Measurements from ENCODE around the gene OR8S1.
"Not testable (repeated sequence)": the region's sequence is repeated elsewhere in the genome, so short reads cannot be mapped to it uniquely, and the experiment has no call there.

OR8S1 gene

DNA sequence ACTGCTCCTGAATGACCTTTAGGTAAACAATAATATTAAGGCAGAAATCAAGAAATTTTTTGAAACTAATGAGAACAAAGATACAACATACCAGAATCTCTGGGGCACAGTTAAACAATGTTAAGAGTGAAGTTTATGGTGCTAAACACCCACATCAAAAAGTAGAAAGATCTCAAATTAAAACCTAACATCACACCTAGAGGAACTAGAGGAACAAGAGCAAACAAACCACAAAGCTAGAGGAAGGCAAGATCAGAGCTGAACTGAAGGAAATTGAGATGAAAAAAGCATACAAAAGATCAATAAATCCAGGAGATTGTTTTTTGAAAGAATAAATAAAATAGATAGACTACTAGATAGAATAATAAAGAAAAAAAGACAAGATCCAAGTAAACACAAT is 7.2 kb downstream of the OR8S1 start:
- Mint-ChIP-seq H3K4me1 (ENCODE audit: low read depth) (peaks cover 23% of the 10 kb centered on the region), H3K27me3 (no peaks in the 10 kb centered on the region), H3K9me3 (no peaks in the 10 kb centered on the region), H3K27ac (no peak overlapping the region), H3K36me3 (ENCODE audit: low read depth) (no peaks in the 10 kb centered on the region), H3K4me3 (no peak overlapping the region)
- no peak for DNase-seq

DNA sequence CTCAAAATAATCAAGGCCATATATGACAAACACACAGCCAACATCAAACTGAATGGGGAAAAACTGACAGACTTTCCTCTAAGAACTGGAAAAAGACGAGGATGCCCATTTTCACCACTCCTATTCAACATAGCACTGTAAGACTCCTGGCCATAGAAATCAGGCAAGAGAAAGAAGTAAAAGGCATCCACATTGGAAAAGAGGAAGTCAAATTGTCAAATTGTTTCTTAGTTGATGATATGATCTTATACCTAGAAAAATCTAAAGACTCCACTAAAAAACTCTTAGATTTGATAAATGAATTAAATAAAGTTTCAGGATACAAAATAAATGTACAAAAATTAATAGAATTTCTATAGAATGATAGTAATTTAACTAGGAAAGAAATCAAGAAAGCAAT is 11.2 kb downstream of the OR8S1 start:
- Mint-ChIP-seq H3K27ac (no peak overlapping the region), H3K27me3 (no peaks in the 10 kb centered on the region), H3K4me1 (ENCODE audit: low read depth) (peaks cover 42% of the 10 kb centered on the region), H3K9me3 (no peaks in the 10 kb centered on the region), H3K36me3 (ENCODE audit: low read depth) (no peaks in the 10 kb centered on the region), H3K4me3 (no peak overlapping the region)
- no peak for DNase-seq

DNA sequence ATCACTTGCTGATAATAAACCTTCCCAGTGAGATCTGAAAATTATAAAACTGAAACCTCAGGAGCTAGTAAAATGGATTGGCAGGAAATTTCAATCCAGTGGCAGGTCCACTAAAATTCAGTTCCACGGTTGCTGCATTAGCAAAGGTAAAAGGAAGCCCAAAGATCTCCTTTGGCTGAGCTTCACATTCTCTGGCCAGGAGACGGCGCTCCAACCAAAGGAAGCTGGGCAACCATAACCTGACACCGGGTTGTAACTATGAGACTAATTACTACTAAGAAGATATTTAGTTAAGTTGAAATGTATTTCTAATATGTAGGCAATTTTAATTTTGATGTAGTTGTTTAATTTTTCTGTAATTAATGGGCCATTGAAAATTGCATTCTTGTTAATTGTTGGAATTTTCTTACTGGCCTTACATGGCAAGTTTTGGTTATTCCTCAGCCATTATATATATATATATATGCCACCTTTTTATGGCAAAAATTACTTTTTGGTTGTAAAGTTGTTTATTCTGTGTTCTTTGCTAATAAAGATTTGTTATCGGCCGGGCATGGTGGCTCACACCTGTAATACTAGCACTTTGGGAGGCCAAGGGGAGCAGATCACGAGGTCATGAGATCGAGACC is 17.0 kb downstream of the OR8S1 start:
- peaks cover 9% of the 10 kb centered on the region for H3K27me3 Mint-ChIP-seq
- H3K36me3 Mint-ChIP-seq (ENCODE audit: low read depth): no peaks in the 10 kb centered on the region
- no peak overlapping the region for H3K27ac Mint-ChIP-seq
- H3K4me3 Mint-ChIP-seq: no peak overlapping the region
- H3K9me3 Mint-ChIP-seq: no peaks in the 10 kb centered on the region
- peaks cover 29% of the 10 kb centered on the region for H3K4me1 Mint-ChIP-seq (ENCODE audit: low read depth)
- DNase-seq: peak; percentile 65

DNA sequence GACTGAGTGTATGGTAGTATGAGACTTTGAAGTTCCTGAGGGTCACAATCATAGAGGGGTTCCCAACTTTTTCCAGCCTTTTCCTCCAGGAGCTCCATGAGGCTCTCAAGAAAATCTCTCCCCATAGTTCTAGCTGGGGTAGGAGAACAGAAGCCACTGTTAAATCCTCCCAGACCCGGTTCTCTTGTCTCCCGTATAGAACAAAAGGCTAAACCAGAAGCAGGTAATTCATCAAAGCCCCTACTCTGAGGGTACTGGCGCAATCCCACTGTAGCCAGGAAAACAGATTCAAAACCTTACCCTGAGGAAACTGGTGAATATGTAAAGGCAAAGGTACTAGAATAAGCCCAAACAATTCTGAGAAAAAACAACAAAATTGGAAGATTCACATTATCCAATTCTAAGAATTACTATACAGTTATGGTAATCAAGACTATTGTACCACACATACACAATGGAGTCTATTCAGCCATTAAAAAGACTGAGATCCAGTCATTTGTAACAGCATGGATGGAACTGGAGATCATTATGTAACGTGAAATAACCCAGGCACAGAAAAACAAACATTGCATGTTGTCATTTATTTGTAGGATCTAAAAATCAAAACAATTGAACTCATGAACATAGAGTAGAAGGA is 20.5 kb downstream of the OR8S1 start:
- H3K4me3 Mint-ChIP-seq: no peak overlapping the region
- peaks cover 2% of the 10 kb centered on the region for H3K9me3 Mint-ChIP-seq
- H3K27me3 Mint-ChIP-seq: peaks cover 22% of the 10 kb centered on the region
- peaks cover 13% of the 10 kb centered on the region for H3K4me1 Mint-ChIP-seq (ENCODE audit: low read depth)
- no peak for DNase-seq
- H3K36me3 Mint-ChIP-seq (ENCODE audit: low read depth): no peaks in the 10 kb centered on the region
- H3K27ac Mint-ChIP-seq: no peak overlapping the region

DNA sequence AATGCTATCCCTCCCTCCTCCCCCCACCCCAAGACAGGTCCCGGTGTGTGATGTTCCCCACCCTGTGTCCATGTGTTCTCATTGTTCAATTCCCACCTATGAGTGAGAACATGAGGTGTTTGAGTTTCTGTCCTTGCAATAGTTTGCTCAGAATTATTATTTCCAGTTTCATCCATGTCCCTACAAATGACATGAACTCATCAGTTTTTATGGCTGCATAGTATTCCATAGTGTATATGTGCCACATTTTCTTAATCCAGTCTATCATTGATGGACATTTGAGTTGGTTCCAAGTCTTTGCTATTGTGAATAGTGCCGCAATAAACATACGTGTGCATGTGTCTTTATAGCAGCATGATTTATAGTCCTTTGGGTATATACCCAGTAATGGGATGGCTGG is 21.6 kb downstream of the OR8S1 start:
- H3K4me3 Mint-ChIP-seq; H3K27ac Mint-ChIP-seq; H3K36me3 Mint-ChIP-seq (ENCODE audit: low read depth); DNase-seq; H3K9me3 Mint-ChIP-seq; H3K4me1 Mint-ChIP-seq (ENCODE audit: low read depth): not testable (repeated sequence)
- H3K27me3 Mint-ChIP-seq: peaks cover 32% of the 10 kb centered on the region

DNA sequence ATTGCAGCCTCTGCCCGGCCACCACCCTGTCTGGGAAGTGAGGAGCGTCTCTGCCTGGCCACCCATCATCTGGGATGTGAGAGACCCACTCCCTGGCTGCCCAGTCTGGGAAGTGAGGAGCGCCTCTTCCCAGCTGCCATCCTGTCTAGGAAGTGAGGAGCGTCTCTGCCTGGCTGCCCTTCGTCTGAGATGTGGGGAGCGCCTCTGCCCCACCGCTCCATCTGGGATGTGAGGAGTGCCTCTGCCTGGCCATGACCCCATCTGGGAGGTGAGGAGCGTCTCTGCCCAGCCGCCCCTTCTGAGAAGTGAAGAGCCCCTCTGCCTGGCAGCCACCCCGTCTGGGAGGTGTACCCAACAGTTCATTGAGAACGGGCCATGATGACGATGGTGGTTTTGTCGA is 26.2 kb downstream of the OR8S1 start:
- H3K27me3 Mint-ChIP-seq: peaks cover 55% of the 10 kb centered on the region
- H3K27ac Mint-ChIP-seq; H3K4me3 Mint-ChIP-seq; DNase-seq; H3K9me3 Mint-ChIP-seq; H3K36me3 Mint-ChIP-seq (ENCODE audit: low read depth); H3K4me1 Mint-ChIP-seq (ENCODE audit: low read depth): not testable (repeated sequence)

DNA sequence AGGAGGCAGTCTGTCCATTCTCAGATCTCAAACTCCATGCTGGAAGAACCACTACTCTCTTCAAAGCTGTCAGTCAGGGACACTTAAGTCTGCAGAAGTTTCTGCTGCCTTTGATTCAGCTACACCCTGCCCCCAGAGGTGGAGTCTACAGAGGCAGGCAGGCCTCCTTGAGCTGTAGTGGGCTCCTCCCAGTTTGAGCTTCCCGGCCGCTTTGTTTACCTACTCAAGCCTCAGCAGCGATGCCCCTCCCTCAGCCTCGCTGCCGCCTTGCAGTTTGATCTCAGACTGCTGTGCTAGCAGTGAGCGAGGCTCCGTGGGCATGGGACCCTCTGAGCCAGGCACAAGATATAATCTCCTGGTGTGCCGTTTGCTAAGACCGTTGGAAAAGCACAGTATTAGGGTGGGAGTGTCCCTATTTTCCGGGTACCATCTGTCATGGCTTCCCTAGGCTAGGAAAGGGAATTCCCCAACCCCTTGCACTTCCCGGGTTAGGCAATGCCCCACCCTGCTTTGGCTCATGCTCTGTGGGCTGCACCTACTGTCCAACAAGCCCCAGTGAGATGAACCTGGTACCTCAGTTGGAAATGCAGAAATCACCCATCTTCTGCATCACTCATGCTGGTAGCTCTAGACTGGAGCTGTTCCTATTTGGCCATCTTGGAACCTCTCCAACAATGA is 28.4 kb downstream of the OR8S1 start:
- not testable (repeated sequence) for H3K4me3 Mint-ChIP-seq; DNase-seq; H3K27ac Mint-ChIP-seq; H3K4me1 Mint-ChIP-seq (ENCODE audit: low read depth); H3K9me3 Mint-ChIP-seq; H3K36me3 Mint-ChIP-seq (ENCODE audit: low read depth)
- H3K27me3 Mint-ChIP-seq: peaks cover 48% of the 10 kb centered on the region

DNA sequence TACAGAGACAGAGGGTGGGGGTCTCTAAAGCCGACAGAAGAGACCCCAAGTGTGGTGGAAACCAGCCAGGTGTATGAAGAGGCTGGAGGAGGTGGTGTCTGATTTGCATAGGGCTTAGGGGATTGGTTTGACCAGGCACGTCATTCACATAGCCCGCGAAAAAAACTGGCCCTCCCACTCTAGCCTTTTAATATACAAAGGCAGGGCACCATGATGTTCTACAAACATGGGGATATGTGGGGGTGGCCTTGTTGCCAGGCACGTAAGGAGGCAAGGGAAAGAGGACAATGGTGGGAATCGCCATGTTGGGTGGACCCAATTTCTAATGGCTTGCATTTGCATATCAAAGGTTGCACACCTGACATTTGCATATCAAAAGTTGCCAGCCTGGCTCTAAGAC is 31.2 kb downstream of the OR8S1 start:
- no peak for DNase-seq
- no peaks in the 10 kb centered on the region for H3K4me1 Mint-ChIP-seq (ENCODE audit: low read depth)
- H3K27ac Mint-ChIP-seq: no peak overlapping the region
- peaks cover 38% of the 10 kb centered on the region for H3K27me3 Mint-ChIP-seq
- H3K9me3 Mint-ChIP-seq: no peaks in the 10 kb centered on the region
- H3K4me3 Mint-ChIP-seq: no peak overlapping the region
- no peaks in the 10 kb centered on the region for H3K36me3 Mint-ChIP-seq (ENCODE audit: low read depth)

DNA sequence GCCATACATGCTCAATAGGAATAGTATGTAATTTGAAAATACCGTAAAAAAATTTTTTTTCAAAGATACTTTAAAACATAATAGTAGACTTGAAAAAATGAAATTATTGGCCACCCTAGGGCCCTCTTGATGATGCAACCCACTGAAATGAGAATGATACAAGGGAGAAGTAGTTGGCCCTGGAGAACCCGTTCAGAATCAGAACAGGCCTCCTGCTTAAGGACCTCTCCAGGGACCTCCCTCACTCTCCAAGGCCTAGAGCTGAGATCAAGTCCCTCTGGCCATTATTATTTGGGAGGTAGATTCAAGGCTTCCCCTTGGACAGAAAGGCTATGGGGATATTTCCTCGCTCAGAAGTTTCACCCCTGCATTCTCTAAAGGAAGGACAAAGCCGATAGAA is 32.5 kb downstream of the OR8S1 start:
- no peak for DNase-seq
- Mint-ChIP-seq H3K27me3 (peaks cover 32% of the 10 kb centered on the region), H3K9me3 (no peaks in the 10 kb centered on the region), H3K36me3 (ENCODE audit: low read depth) (no peaks in the 10 kb centered on the region), H3K27ac (no peak overlapping the region), H3K4me3 (no peak overlapping the region), H3K4me1 (ENCODE audit: low read depth) (no peaks in the 10 kb centered on the region)

DNA sequence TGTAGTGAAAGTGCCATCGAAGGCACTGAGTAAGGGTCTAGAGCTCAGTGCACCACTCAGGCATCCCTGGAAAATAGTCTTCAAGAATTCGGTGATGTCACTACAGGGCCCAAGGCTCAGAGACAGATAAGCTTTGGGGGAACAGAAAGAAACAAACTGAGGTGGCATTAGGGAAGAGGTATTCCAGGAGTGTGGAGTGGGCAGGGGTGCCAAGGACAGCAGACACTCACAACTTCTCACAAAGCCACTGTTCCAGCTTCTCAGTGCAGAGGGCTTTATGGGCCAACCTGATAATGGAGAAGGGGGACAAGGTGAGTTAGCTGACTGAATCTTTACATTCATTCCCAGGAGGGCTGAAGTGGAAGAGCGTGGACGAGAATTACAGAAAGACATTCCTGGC is 42.3 kb downstream of the OR8S1 start:
- Mint-ChIP-seq H3K4me1 (ENCODE audit: low read depth) (no peaks in the 10 kb centered on the region), H3K9me3 (no peaks in the 10 kb centered on the region), H3K4me3 (no peak overlapping the region), H3K36me3 (ENCODE audit: low read depth) (no peaks in the 10 kb centered on the region), H3K27me3 (peaks cover 15% of the 10 kb centered on the region), H3K27ac (no peak overlapping the region)
- DNase-seq: no peak

DNA sequence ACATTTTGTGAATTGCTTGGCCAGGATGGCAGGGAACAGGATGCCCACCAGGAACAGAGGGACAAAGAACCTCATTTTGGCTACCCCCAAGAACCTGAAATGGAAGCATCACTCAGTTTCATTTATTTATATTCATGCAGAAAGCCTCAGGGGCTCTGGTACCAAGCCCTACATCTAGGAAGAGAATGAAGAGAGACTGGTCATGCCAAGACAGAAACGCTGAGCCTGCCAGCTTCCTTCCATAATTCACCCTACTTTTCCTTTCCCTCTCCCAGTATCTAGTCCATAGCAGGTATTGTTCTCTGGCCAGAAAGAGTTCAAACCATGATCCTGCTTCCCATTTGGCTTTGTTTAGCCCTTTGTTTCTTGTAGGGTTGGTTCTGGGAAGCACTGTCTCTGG is 44.5 kb downstream of the OR8S1 start, which contains the start of gene LALBA:
LALBA (minus strand) TSS at position 101 of the 400 bp plus-strand sequence; CDS start at position 75, 26 bp downstream.
- Mint-ChIP-seq H3K4me3 (no peak within 1 kb of the TSS), H3K36me3 (ENCODE audit: low read depth) (no peaks in the 10 kb centered on the region), H3K27ac (no peak within 1 kb of the TSS), H3K27me3 (peaks cover 15% of the 10 kb centered on the region), H3K9me3 (no peaks in the 10 kb centered on the region), H3K4me1 (ENCODE audit: low read depth) (no peaks in the 10 kb centered on the region)
- no peak for DNase-seq

DNA sequence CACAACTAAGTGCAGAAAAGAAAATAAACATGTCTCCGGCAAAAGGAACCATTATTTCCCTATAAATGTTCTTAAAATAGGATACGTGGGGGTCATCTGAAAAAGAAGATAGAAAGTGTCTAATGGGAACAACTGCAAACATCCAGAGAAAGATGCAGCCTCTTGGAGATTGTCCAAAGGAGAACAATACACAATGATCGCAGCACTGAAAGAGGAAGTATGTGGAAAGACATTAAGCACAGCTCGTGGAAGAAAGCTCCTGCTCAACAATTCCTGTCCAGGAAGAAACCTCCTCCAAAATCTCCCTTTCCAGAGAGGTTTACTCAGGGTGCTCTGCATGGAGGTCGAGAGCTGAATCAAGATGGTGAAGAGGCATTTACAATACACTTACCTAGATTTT is 46.9 kb downstream of the OR8S1 start:
- no peaks in the 10 kb centered on the region for H3K36me3 Mint-ChIP-seq (ENCODE audit: low read depth)
- H3K4me1 Mint-ChIP-seq (ENCODE audit: low read depth): no peaks in the 10 kb centered on the region
- H3K27ac Mint-ChIP-seq: no peak overlapping the region
- no peaks in the 10 kb centered on the region for H3K9me3 Mint-ChIP-seq
- H3K4me3 Mint-ChIP-seq: no peak overlapping the region
- no peak for DNase-seq
- H3K27me3 Mint-ChIP-seq: peaks cover 13% of the 10 kb centered on the region
